GM18498 (cell line): ENCODE results near the gene CAPN7.

Experiments
- ATAC-seq: cut with Tn5 transposase; IDR thresholded peaks from one replicate; pipeline ENCODE4 v1.9.1; 2021; ENCODE audit warnings: mild to moderate bottlenecking, moderate library complexity; ENCODE audit not compliant: unreplicated experiment

The CAPN7 gene

GRCh38 chr3:15272426-15273196 lies 66.6 kb downstream of the CAPN7 start:
- no peak for ATAC-seq

DNA sequence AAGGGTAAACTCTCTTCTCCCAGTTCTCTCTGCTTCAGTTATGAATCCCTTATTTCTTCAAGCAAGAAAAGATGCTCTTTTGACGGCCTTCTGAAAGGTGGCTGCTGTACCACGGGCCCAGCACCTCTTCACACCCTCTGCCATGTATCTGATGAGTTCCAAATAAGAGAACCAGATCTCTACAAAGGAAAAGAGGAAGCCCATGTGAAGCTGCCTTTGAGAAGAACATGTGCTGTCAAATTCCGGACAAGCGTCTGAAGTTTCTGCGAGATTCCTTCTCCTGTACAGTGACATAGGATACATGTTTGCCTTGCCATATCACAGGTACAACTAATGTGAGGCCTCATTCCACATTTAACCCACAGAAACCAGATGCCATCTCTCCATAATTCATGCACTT lies 67.2 kb downstream of the CAPN7 start:
- ATAC-seq: no peak

GRCh38 chr3:15276028-15276724 lies 70.1 kb downstream of the CAPN7 start:
- no peak for ATAC-seq

- no peak for ATAC-seq
These were observed 71.9 kb downstream of the CAPN7 start for GRCh38 chr3:15277861-15278500.

DNA sequence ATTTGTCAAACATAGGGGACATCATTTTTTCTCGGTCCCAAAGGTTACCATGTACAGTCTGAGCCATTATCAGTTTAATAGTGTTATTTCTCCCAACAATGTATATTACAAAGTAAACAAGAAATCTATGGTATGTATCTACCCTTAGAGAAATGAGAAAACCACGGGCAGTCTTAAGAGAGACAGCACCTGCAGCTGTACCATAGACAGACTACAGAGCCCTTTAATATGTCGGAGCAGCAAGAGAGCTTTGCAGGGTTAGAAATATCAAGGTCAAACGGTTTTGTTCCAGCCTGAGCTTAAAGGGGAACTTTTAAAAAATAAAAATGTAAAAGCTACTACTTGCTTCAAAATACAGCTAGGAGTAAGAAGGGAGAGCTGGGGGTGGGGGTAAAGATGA lies 73.2 kb downstream of the CAPN7 start:
- no peak for ATAC-seq

GRCh38 chr3:15279671-15280402 lies 73.8 kb downstream of the CAPN7 start:
- ATAC-seq: no peak

DNA sequence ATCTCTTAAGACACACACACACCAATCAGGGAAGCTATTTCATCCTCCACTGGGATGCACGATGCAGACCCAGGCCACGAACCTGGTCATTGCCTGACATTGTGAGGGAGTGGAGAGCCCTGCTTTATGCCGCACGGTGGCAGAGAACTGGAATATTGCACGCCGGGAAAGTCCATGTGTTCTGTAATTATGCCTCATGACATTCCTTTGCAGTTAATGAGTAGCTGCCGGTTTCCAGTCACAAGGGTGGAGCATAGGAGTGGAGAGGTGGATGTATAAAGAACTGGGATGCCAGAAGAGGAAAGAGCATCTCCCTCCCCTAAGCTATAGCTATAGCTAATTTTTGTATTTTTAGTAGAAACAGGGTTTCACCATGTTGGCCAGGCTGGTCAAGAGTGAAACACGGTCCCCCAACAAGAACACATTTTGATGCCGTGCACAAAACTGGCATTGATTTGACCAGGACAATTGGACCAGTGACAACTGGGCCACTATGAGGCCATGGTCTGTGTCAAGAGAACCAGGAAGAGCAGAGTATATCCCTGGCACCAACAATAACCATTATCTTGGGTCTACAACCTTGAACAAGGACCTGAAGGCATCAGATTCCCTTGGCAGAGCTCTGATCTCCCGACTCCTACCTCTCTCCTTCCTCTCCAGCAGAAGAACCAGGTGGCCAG lies 74.9 kb downstream of the CAPN7 start:
- no peak for ATAC-seq

DNA sequence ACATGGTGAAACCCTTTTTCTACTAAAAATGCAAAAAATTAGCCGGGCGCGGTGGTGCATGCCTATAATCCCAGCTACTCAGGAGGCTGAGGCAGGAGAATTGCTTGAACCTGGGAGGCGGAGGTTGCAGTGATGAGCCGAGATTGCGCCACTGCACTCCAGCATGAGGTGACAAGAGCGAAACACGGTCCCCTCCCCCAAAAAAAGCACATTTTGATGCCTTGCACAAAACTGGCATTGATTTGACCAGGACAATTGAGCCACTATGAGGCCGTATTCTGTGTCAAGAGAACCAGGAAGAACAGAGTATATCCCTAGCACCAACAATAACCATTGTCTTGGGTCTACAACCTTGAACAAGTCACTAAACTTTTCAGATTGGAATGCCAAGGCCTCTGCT lies 75.8 kb downstream of the CAPN7 start:
- no peak for ATAC-seq

- ATAC-seq: peak; percentile 77
These were observed 77.7 kb downstream of the CAPN7 start for GRCh38 chr3:15283702-15284101.

DNA sequence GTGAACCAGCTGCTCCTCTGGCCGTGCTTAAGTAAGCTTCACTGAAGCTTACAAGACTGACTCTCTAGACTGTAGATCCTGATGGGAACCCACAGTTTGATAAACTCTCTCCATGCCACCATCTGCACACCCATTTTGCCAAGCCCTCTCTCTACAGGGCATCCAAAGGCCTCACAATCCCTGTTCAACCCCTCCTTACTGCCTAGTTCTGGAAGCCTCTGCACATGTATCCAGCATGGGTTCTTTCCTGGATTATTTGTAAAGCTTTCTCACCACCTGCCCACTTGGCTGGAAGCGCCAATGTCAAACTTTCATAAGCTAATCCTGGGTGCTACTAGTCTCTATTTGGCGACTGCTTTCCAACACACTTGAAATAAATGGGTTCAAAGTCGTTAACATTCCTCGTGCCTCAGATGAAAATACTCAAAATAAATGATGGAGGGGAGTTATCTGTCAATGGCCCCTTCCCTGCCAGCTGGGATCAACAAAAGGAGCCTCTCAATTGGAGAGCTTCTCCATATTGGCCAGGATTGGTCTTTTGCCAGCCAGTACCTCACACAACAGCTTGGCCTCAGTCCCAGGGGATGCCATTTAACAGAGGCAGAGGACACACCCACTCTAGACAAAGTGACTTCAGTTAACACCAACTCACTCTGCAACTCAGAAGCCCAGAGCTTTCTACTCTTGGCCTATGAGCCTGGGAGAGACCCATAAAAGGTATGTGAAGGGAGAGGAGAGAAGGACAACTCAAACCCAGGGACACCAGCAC lies 78.3 kb downstream of the CAPN7 start:
- ATAC-seq: peak; percentile 19

GRCh38 chr3:15286022-15286421 lies 80.0 kb downstream of the CAPN7 start:
- no peak for ATAC-seq

GRCh38 chr3:15287565-15288330 lies 81.7 kb downstream of the CAPN7 start:
- ATAC-seq: no peak

DNA sequence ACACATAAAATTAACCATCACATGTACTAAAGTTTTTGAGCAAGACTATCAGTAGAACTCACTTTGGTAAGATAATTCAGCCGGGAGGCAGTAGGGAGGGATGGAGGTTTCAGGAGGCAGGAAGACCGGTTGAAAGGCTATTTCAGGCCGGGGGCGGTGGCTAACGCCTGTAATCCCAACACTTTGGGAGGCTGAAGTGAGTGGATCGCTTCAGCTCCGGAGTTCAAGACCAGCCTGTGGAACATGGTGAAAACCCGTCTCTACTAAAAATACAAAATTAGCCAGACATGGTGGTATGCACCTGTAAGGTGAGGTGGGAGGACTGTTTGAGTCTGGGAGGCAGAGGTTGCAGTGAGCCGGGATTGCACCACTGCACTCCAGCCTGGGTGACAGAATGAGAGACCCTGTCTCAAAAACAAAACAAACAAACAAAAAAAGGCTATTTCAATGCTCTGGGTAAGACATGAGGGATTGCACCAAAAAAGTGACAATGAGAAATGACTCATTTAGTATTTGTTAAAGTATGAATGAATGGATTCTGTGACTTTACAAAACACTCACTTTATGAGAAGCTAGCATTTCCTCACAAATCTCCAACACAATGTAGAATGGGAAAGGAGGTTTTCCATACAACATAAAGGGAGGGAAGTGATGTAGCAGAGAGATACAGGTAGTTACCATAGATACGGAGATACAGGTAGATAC lies 82.4 kb downstream of the CAPN7 start:
- no peak for ATAC-seq

GRCh38 chr3:15289661-15290060 lies 83.6 kb downstream of the CAPN7 start:
- no peak for ATAC-seq

DNA sequence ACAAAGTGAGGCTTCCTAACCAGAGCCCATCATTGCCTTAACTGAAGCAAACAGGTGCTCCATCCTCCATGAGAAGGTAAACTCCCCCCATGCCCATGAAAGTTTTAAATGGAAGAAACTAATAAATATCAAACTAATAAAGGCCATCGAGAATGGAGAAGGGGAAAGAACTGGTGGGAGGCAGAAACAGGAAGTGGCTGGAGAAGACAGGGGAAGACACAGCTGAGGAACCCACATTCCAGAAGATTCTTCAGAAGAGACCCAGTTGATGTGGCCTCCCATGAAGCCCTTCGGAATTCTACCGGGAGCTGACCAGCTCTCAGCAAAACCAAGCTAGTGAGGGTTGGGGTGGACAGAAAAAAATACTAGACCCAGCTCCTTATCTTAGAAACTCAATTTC lies 84.7 kb downstream of the CAPN7 start:
- ATAC-seq: no peak

GRCh38 chr3:15291589-15292541 lies 85.8 kb downstream of the CAPN7 start:
- peak; percentile 84 for ATAC-seq

DNA sequence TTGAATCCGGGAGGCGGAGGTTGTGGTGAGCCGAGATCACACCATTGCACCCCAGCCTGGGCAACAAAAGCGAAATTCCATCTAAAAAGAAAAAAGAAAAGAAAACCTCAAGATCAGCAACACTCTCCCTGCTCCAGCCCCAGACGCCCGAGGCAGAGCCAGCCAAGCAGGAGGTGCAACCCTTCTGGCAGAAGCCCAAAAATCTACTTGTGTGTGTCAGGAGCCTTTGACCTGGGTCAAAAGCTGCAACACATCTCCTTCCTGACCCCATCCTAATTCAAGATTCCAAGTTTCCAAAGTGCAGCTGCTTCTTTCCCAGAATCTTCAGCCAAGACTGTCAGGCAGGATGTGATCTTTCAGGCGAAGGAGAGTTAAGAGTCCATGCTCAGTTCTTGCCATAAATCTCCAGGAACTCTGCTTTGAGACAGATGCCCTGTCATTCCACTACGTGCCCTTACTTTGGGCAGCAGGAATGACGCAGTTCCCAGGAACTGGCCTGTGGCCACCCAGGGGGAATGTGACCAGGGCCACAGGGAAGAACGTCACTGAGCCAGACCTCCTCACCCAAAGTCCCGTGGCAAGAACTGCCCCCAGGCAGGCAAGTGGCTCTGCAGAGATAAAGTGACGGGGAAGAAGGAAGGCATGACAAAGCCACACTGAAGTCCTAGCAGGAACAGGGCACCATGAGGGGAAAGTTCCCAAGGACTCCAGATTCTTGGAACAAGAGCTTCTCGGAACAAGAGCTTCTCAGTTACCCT lies 86.9 kb downstream of the CAPN7 start:
- ATAC-seq: no peak
